Prostate gland (tissue), 2 donors: Measurements from ENCODE around the gene AJAP1. TPM values are rescaled to one million over a fixed set of nuclear protein-coding genes. Genes with fewer than 3 reads are reported as not detected.

Experiments
- DNase-seq: peaks from one replicate; pipeline ENCODE4 v3.0.0-alpha.2; 2019; ENCODE audit warnings: low spot score
- H3K27ac ChIP-seq, 2 donors: fragments of 200-600 bp; sonication (generic); 2 replicates each; pipeline ENCODE4 v1.5.1; 2017 to 2019
- H3K27me3 ChIP-seq: fragments of 200-600 bp; sonication (generic); replicated peaks from 2 replicates; pipeline ENCODE4 v1.5.1; 2019; ENCODE audit not compliant: insufficient read depth
- H3K36me3 ChIP-seq, 2 donors: fragments of 200-600 bp; sonication (generic); 1 replicate in 1 of 2; 2 replicates in 1 of 2; pipeline versions ENCODE4 v1.5.1 to v1.8.1; 2017 to 2019
- H3K4me1 ChIP-seq: fragments of 200-600 bp; sonication (generic); replicated peaks from 2 replicates; pipeline ENCODE4 v1.5.1; 2019
- H3K4me3 ChIP-seq, 2 donors: fragments of 200-600 bp; sonication (generic); 2 replicates each; pipeline ENCODE4 v1.5.1; 2017 to 2019
- H3K9me3 ChIP-seq: fragments of 200-600 bp; sonication (generic); 2 replicates; pipeline ENCODE4 v1.5.1; 2017
- POLR2A ChIP-seq: fragments of 450-650 bp; IDR thresholded peaks from one replicate; pipeline ENCODE4 v1.6.1; 2016; ENCODE audit warnings: antibody characterized with exemption, mild to moderate bottlenecking
- POLR2AphosphoS5 ChIP-seq: sonication (generic); formaldehyde crosslinking; IDR thresholded peaks from one replicate; pipeline ENCODE4 v1.6.1; 2017; ENCODE audit warnings: antibody characterized with exemption
- WGBS: methylation state at CpG from one replicate; pipeline ENCODE4 v1.1.5; 2018; 5-methylcytosine and 5-hydroxymethylcytosine counted together
- intact Hi-C: fragments of 100-400 bp; cut with DNase I; formaldehyde crosslinking; loops from one replicate; pipeline ENCODE4 v1.14.2; 2022
- total RNA-seq, 2 donors: library from RNA; depleted of rRNA; stranded (reverse); fragments of >200 nt; gene quantifications; one replicate each; pipeline ENCODE4 v1.1.0, GENCODE V29; 2016
- TF ChIP-seq, protein P1 (sequence below), 4 experiments: fragments of 200-600 bp in 2 of 4; fragments of 450-650 bp in 2 of 4; sonication (generic) in 2 of 4; IDR thresholded peaks; 1 replicate in 3 of 4; 2 replicates in 1 of 4; pipeline ENCODE4 v1.5.1; 2016 to 2019; ENCODE audit warnings: antibody characterized with exemption in 4 of 4, mild to moderate bottlenecking in 2 of 4, moderate library complexity in 2 of 4

Gene AJAP1
- total RNA-seq, 2 donors from 2014 or later = 0.73 to 6.7 TPM

DNA sequence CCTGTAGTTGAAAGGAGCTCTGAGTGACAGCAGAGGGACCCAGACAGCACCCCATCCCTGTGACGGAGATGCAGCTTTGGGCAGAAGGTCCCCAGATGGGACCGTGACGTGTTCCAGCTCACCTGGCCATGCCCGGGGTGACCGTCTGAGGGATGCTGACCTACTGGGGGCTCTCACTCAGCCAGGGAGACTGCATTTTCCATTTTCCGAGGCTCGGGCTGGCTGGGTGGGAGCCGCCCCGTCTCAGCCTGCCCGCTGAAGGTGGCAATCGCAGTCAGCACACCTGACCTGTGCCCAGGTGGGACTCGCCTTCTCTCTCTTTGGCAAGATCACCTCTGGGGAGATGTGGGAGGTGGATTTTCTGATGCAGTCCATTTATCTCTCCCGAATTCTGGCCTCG is 127.2 kb downstream of the AJAP1 start:
- 91% methylated on average over 14 of the region's 14 CpGs for WGBS
- H3K4me1 ChIP-seq = no peaks in the 10 kb centered on the region
- no peaks in the 10 kb centered on the region for H3K9me3 ChIP-seq
- no peak overlapping the region for H3K4me3 ChIP-seq
- TF ChIP-seq POLR2A (no peak), POLR2AphosphoS5 (no peak)
- TF ChIP-seq, protein P1, sequence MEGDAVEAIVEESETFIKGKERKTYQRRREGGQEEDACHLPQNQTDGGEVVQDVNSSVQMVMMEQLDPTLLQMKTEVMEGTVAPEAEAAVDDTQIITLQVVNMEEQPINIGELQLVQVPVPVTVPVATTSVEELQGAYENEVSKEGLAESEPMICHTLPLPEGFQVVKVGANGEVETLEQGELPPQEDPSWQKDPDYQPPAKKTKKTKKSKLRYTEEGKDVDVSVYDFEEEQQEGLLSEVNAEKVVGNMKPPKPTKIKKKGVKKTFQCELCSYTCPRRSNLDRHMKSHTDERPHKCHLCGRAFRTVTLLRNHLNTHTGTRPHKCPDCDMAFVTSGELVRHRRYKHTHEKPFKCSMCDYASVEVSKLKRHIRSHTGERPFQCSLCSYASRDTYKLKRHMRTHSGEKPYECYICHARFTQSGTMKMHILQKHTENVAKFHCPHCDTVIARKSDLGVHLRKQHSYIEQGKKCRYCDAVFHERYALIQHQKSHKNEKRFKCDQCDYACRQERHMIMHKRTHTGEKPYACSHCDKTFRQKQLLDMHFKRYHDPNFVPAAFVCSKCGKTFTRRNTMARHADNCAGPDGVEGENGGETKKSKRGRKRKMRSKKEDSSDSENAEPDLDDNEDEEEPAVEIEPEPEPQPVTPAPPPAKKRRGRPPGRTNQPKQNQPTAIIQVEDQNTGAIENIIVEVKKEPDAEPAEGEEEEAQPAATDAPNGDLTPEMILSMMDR (IDR thresholded peaks at IDR 0.05) = no peak
- DNase-seq = no peak
- intact Hi-C loops = no loop called here
- no peaks in the 10 kb centered on the region for H3K36me3 ChIP-seq
- H3K27me3 ChIP-seq = no peaks in the 10 kb centered on the region
- no peak overlapping the region for H3K27ac ChIP-seq

DNA sequence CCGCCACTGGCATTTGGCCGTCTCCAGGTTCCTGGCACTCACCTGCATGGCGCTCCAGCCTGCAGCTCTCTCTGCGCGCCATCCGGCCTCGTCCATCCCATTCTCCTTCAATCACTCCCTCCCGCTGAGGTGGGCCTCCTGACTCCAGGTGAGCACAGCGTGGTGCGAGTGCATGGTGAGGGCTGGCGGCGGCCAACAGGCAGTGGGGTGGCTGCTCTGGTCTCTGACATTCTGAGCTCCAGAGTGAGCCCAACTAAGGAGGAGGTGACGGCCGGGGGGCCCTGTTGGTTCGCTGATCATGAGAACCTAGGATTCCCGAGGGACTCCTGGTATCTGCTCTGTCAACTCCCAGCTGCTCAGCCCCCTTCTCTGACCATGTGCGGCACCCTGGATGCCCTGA is 130.4 kb downstream of the AJAP1 start:
- Histone ChIP-seq H3K27ac (no peak overlapping the region), H3K4me3 (no peak overlapping the region), H3K9me3 (no peaks in the 10 kb centered on the region), H3K36me3 (no peaks in the 10 kb centered on the region), H3K4me1 (no peaks in the 10 kb centered on the region), H3K27me3 (no peaks in the 10 kb centered on the region)
- intact Hi-C loops = no loop called here
- DNase-seq = no peak
- TF ChIP-seq POLR2AphosphoS5 = no peak
- no peak for TF ChIP-seq POLR2A
- TF ChIP-seq, protein P1 (IDR thresholded peaks at IDR 0.05) = no peak
- 67% methylated on average over 17 of the region's 17 CpGs for WGBS

DNA sequence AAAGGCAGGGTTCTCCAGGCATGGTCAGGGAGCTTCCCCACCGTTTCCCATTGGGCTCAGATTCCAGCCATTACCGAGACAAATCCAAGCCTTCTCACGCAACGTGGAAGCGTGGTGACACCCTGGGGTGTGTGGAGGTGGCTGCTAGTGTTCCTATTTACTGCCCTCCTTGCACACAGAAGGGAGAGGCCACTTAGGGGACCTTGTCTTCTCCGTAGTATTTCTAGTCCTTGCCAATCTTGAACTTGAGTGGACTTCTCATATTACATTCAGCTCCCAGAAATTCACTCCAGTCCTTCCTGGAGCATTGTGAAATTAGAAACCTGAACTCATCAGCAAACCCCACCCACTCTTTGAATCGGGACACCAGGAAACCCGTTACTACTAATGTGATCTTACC is 131.6 kb downstream of the AJAP1 start:
- no peak for DNase-seq
- no peaks in the 10 kb centered on the region for H3K27me3 ChIP-seq
- H3K27ac ChIP-seq = no peak overlapping the region
- no peaks in the 10 kb centered on the region for H3K9me3 ChIP-seq
- intact Hi-C loops = no loop called here
- H3K4me3 ChIP-seq = no peak overlapping the region
- 69% methylated on average over 8 of the region's 8 CpGs for WGBS
- H3K4me1 ChIP-seq = no peaks in the 10 kb centered on the region
- H3K36me3 ChIP-seq = no peaks in the 10 kb centered on the region
- TF ChIP-seq, protein P1 (IDR thresholded peaks at IDR 0.05) = no peak
- TF ChIP-seq POLR2A (no peak), POLR2AphosphoS5 (no peak)

DNA sequence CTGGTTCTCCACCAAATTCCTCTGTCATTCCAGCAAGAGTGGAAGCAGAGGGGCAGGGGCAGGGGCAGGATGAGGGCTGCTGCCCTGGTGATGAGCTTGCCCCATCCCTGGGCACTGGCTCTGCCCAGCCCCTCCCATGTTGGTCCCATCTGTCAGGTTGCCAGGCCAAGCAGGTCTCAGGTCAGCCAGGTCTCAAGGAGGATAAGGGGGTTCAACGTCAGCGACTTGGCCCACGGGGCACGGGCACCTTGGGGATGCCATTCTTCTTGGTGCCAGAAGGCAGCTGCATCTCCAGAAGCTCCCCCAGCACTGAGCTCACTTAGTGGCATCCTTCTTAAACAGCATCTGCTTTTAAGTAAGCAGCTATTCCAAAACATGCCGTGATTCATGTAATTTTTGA is 133.1 kb downstream of the AJAP1 start:
- Histone ChIP-seq H3K4me1 (no peaks in the 10 kb centered on the region), H3K4me3 (no peak overlapping the region), H3K27ac (no peak overlapping the region), H3K9me3 (no peaks in the 10 kb centered on the region), H3K27me3 (no peaks in the 10 kb centered on the region), H3K36me3 (no peaks in the 10 kb centered on the region)
- intact Hi-C loops = no loop called here
- 73% methylated on average over 5 of the region's 5 CpGs for WGBS
- DNase-seq = no peak
- no peak for TF ChIP-seq POLR2A
- no peak for TF ChIP-seq POLR2AphosphoS5
- TF ChIP-seq, protein P1 (IDR thresholded peaks at IDR 0.05) = no peak

DNA sequence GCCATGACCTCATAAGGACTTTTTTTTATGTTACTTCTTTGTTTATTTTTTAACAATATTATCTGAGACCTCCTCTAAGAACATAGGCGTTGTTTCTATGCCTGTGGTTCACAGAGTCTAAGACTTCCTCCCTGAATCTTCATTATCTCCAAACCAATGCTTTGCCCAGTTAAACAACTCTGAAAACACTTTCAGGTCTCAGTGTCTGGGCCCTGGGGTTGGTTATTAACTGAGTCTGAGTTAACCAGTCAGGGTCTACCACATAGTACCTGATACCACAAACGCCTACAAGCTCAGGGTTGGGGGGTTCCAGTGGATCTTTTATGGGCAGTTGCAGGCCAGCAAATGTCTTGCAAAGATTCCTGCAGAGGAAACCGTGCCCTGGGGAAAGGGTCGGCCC is 138.2 kb downstream of the AJAP1 start:
- intact Hi-C loops = no loop called here
- WGBS = 38% methylated on average over 4 of the region's 4 CpGs
- no peak overlapping the region for H3K27ac ChIP-seq
- no peaks in the 10 kb centered on the region for H3K4me1 ChIP-seq
- no peaks in the 10 kb centered on the region for H3K36me3 ChIP-seq
- no peak for DNase-seq
- TF ChIP-seq POLR2AphosphoS5 = no peak
- TF ChIP-seq, protein P1 (IDR thresholded peaks at IDR 0.05) = no peak
- no peak for TF ChIP-seq POLR2A
- H3K9me3 ChIP-seq = no peaks in the 10 kb centered on the region
- no peak overlapping the region for H3K4me3 ChIP-seq
- no peaks in the 10 kb centered on the region for H3K27me3 ChIP-seq
